C4-2B (cell line): ENCODE data around the gene SEPTIN12.

Experiments
- H3K27ac ChIP-seq: fragments of 450-650 bp; 2 replicates; pipeline ENCODE4 v1.5.1; 2017
- ZFX ChIP-seq: fragments of 450-650 bp; IDR thresholded peaks from 2 replicates; pipeline ENCODE4 v1.6.1; 2017
- TF ChIP-seq, protein P1 (sequence below): fragments of 450-650 bp; conservative IDR thresholded peaks from 2 replicates; pipeline ENCODE4 v1.5.1; 2017; ENCODE audit warnings: mild to moderate bottlenecking

SEPTIN12 gene

GRCh38 chr16:4733211-4733742 lies 54.9 kb downstream of the SEPTIN12 start:
- TF ChIP-seq, protein P1, sequence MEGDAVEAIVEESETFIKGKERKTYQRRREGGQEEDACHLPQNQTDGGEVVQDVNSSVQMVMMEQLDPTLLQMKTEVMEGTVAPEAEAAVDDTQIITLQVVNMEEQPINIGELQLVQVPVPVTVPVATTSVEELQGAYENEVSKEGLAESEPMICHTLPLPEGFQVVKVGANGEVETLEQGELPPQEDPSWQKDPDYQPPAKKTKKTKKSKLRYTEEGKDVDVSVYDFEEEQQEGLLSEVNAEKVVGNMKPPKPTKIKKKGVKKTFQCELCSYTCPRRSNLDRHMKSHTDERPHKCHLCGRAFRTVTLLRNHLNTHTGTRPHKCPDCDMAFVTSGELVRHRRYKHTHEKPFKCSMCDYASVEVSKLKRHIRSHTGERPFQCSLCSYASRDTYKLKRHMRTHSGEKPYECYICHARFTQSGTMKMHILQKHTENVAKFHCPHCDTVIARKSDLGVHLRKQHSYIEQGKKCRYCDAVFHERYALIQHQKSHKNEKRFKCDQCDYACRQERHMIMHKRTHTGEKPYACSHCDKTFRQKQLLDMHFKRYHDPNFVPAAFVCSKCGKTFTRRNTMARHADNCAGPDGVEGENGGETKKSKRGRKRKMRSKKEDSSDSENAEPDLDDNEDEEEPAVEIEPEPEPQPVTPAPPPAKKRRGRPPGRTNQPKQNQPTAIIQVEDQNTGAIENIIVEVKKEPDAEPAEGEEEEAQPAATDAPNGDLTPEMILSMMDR, result no peak
- TF ChIP-seq ZFX, result no peak
- peak overlapping the region; percentile 87 for H3K27ac ChIP-seq

- H3K27ac ChIP-seq, result no peak overlapping the region
Observed at GRCh38 chr16:4729876-4730275, 58.3 kb downstream of the SEPTIN12 start.

DNA sequence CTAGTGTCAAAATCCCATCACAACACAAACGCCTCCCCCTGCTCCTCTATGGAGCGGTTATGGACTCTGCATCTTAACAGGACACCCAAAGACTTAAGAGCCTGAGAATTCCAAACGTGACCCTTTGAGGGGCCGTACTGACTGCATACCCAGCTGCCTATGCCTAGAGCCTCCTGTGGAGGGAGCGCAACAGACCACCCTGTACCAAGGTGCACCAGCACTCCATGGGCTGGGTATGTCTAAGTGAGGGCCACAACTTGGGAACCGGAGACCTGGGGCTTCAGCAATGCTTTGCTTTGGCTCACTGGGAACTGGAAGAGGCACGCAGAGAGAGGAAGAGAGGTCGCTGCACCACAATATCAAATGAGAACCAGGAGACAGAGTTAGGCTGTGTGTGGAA lies 59.5 kb downstream of the SEPTIN12 start:
- H3K27ac ChIP-seq, result no peak overlapping the region
- TF ChIP-seq, protein P1, result no peak
- no peak for TF ChIP-seq ZFX

More at GRCh38 chr16:4729876-4730275, 58.3 kb downstream of the SEPTIN12 start:
- TF ChIP-seq, protein P1, result no peak
- TF ChIP-seq ZFX, result no peak
